Stimulated activated naive CD8-positive, alpha-beta T cell treated with anti-CD3 and anti-CD28 coated beads, Interleukin-15, Interleukin-2, amounts not matched to agents 100 U/mL and 50 U/mL, for 24 hours (primary cell): ENCODE results near the gene PNPLA5.
"Not testable (repeated sequence)": the region's sequence is repeated elsewhere in the genome, so short reads cannot be mapped to it uniquely, and the experiment has no call there.

Experiments
- ATAC-seq: fragments of 150-1000 bp; cut with Tn5 transposase; one replicate; pipeline ENCODE4 v1.10.0; 2021
- DNase-seq: peaks from one replicate; pipeline ENCODE4 v3.0.0; 2021

PNPLA5 gene

GRCh38 chr22:43891360-43892182, at the start of gene PNPLA5:
PNPLA5 (minus strand) TSS chr22:43892013; CDS start chr22:43891880, 133 bp downstream.
- DNase-seq (peak; percentile 58), ATAC-seq (peak; percentile 31)

DNA sequence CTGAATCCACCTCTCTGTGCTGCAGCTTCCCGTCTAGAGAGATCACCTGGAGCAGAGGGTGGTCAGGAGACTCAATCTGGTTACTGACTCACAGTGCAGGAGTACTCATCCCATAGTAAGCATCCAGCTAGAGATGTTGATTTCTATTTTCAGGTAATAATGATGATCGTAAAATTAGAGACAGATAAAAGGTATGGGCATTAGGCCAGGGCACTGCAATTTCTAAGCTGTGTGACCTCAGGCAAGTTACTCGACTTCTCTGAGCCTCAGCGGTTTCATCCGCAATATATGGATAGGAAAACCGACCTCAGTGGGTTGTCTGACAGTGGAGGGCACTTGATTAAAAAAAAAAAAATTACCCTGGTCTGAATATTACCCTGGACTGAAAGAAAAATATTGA, 49.6 kb upstream of the PNPLA5 start:
- DNase-seq (no peak), ATAC-seq (no peak)

DNA sequence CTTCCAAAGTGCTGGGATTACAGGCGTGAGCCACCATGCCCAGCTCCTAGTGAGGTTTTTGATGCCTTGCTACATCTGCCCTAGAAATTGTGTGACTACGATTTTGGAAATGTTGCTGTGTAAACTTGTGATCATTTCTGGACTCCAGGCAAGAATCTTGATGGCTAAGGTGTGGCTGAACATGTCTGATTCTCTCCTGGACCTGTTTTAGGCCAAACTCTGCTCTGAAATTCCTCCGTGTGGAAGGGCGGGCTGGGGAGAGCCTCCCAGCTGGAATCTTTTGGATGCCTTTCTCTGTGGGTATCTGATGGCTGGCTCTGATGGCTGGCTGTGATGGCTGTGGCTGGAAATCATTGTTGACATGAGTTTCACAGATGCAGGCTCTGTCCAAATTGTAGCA, 40.0 kb upstream of the PNPLA5 start:
- ATAC-seq (no peak), DNase-seq (no peak)

DNA sequence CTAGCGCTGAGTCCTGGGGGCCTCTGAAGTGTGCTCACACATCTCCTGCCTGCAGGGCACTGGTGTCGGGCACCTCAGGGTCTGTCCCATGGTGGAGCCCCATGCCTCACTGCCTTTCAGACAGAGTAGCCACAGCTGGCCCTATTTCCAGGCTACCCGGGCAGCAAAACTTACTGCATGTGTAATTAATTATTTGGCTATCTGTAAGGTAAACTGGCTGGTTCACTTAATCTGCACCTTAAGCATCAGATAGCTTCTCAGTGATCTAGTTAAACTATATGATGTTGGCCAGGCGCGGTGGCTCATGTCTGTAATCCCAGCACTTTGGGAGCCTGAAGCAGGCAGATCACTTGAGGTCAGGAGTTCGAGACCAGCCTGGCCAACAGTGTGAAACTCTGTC, 37.1 kb upstream of the PNPLA5 start:
- DNase-seq (no peak), ATAC-seq (no peak)

GRCh38 chr22:43928468-43928867, 36.7 kb upstream of the PNPLA5 start:
- no peak for ATAC-seq
- no peak for DNase-seq

DNA sequence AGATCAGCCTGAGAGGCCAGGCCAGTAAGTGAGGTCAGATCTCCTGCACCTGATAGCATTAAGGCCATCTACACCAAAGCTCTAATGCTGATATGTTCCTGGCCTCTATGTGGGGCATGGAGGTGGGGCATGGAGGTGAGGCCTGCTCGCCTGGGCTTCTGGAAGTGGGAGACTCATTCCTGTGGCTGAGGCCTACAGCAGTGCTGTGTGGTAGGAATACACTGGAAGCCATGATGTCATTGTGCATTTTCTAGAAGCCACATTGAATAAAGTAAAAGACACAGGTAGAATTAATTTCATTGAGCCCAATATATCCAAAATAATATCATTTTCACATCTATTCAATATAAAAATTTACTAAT, 34.5 kb upstream of the PNPLA5 start:
- ATAC-seq (no peak), DNase-seq (no peak)

DNA sequence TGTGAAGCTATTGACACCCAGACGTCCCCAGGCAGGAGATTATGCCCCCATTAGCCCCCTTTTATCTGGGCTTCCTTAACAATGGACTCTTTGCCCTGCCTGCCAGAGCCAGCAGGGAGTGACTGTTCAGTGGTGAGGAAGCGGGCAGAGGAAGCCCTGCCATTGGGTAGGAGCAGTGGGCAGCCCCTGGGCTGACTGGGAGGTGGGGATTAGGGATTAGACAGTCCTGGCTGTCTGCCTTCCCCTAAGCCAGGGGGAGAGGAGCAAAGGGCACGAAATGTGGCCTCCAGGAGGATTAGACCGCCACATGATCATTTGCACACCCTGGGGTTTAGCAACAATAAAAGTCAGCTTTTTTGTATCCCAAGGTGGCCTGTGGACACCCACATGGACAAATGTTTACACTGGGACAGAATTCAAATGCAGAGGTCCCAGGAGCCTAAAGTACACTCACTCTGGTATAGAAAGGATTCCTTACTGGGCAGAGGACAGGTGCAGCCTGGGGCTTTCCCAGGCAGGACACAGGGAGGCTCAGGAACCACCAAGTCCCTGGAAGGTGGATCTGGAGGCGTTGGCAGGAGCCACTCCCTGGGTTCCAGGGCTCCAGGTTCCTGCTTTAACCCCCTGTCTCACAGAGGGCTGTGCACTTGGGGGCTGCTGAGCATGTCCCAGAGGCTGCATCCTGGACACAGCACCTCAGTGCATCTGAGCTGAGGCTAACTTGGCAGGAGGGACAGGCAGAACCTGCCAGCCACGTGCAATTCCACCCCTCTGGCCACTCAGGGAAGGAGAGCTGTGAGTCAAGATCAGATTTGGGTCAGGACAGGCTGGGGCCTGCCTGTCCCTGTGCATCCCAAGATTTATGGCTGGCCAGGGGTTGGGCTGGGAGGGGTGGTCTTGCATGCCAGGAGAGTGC, 33.9 kb upstream of the PNPLA5 start:
- ATAC-seq, result no peak
- DNase-seq, result no peak

GRCh38 chr22:43924877-43925276, 33.1 kb upstream of the PNPLA5 start:
- ATAC-seq (no peak), DNase-seq (no peak)

GRCh38 chr22:43923631-43924464, 32.0 kb upstream of the PNPLA5 start, which contains the start of gene PNPLA3:
PNPLA3 (plus strand) TSS chr22:43923805; CDS start chr22:43923912, 107 bp downstream.
- ATAC-seq (peak; percentile 71), DNase-seq (peak; percentile 87)

- peak; percentile 7 for DNase-seq
- no peak for ATAC-seq
Observed at GRCh38 chr22:43923191-43923590, 31.4 kb upstream of the PNPLA5 start.

GRCh38 chr22:43922123-43922522, 30.3 kb upstream of the PNPLA5 start:
- DNase-seq (no peak), ATAC-seq (no peak)

DNA sequence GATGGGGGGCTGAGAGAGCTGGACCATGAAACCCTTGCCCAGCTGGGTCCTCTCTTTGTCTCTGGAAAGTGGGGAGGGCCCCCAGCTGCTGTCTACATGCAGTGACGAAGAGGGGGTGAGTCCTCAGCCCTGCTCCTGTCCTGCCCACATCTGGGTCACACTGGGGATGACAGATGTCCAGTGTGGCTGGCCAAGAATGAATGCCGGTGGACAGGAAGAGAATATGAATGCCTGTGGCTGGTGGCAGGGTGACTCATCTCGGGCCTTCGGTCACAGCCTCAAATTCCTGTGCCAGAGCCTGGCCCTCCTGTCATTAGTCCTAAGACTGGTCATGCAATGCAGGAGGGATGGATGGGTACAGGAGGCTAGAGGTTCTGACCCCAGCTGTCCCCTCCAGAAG, 29.6 kb upstream of the PNPLA5 start:
- no peak for DNase-seq
- no peak for ATAC-seq

GRCh38 chr22:43919106-43919973, 27.5 kb upstream of the PNPLA5 start:
- DNase-seq (no peak), ATAC-seq (no peak)

- ATAC-seq, result no peak
- DNase-seq, result no peak
Observed at GRCh38 chr22:43917521-43917920, 25.7 kb upstream of the PNPLA5 start.

DNA sequence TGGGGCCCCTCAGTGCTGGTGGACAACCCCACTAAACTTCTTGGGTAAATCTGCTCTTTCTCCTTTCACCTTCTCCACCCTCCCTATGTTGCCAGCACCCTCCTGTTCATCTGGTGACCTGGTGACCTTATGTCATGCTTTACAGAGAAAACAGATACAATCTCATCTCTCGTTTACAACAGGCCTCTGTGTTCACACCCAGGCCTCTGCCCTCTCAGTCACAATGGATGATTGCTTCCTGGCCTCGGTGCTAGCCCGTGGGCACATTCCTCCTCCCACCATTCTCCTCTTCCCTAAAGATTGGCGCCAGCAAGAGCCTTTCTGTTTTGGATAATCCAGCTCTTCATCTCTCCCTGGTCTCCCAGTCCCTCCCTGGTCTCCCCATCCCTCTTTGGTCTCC, 19.5 kb upstream of the PNPLA5 start:
- no peak for DNase-seq

DNA sequence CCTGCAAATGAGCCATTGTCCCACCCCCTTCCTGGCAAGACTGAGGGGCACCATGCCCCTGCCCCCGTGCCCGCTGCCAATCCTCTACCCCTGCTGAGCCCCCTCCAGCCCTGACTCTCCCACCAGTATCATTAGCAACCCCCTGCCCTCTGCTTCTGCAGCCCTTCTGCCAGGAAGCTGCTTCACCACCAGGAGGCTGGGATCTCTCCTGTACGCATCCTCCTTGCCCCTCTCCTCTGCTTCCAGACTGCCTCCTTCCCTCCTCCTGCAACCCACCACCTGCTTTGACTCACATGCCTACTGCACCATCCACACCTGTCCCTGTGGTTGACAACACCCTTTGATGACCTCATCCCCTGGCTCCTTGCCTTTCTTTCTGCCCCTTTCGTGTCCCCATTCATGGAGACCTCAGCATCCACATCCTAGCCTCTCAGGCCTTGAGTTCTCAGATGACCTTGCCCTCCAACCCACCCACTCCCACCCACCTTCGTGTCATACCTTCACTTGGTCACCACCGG, 18.4 kb upstream of the PNPLA5 start:
- ATAC-seq (no peak), DNase-seq (no peak)

More for the DNA sequence above, 19.5 kb upstream of the PNPLA5 start:
- ATAC-seq, result no peak

DNA sequence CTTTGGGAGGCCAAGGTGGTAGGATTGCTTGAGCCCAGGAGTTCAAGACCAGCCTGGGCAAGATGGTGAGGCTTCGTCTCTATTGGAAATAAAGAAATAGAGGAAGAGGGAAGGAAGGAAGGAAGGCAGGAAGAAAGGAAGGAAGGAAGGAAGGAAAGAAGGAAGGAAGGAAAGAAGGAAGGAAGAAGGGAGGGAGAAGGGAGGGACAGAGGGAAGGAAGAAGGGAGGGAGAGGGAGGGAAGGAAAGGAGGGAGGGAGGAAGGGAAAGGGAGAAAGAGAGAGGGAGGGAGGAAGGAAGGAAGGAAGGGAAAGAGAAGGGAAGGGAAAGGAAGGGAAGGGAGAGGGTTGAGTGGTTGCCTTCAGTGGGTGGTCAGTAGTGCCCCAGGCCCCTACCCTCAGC, 17.9 kb upstream of the PNPLA5 start:
- DNase-seq (no peak), ATAC-seq (no peak)

GRCh38 chr22:43905681-43906080, 13.9 kb upstream of the PNPLA5 start:
- DNase-seq, result no peak
- no peak for ATAC-seq

DNA sequence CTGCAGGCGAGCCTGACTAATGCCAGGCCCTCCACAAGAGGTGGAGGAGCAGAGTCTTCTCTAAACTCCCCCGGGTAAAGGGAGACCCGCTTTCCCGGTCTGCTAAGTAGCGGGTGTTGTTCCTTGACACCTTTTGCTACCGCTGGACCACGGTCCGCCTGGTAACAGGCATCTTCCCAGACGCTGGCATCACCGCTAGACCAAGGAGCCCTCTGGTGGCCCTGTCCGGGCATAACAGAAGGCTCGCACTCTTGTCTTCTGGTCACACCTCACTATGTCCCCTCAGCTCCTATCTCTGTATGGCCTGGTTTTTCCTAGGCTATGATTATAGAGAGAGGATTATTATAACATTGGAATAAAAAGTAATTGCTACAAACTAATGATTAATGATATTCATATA, 12.6 kb upstream of the PNPLA5 start:
- not testable (repeated sequence) for ATAC-seq
- peak; percentile 35 for DNase-seq

DNA sequence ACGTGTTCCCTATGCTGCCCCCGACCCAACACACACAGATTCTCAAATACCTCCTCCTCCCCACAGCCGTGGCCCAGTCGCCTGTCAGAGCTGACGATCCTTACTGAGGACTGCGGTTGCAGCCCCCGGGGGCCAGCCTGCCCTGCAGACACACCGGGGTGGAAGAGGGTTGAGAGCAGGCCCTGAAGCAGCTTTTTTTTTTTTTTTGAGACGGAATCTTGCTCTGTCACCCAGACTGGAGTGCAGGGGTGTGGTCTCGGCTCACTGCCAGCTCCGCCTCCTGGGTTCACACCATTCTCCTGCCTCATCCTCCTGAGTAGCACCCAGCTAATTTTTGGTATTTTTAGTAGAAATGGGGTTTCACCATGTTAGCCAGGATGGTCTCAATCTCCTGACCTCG, 11.2 kb upstream of the PNPLA5 start:
- ATAC-seq, result peak; percentile 16
- not testable (repeated sequence) for DNase-seq
